Heart left ventricle (tissue), 16 donors: ENCODE results near the gene TMEM123. TPM values are rescaled to one million over a fixed set of nuclear protein-coding genes. Genes with fewer than 3 reads are reported as not detected.

Experiments
- ATAC-seq, 4 donors: fragments of 200-7000 bp; cut with Tn5 transposase; one replicate each; pipeline ENCODE4 v1.9.1; 2020 to 2022; ENCODE audit warnings: moderate library complexity in 4 of 4, mild to moderate bottlenecking in 3 of 4, moderate number of reproducible peaks in 1 of 4
- DNase-seq, 5 donors: peaks; one replicate each; pipeline ENCODE4 v3.0.0-alpha.2; 2020
- H3K27ac ChIP-seq, 12 donors: fragments of 200-600 bp; sonication (generic) in 4 of 12; one replicate each; pipeline versions ENCODE4 v1.5.0 to v1.8.0; 2016 to 2022; ENCODE audit warnings: mild to moderate bottlenecking in 2 of 12
- H3K27me3 ChIP-seq, 9 donors: fragments of 200-600 bp; sonication (generic) in 2 of 9; one replicate each; pipeline versions ENCODE4 v1.5.1 to v1.8.0; 2016 to 2022; ENCODE audit warnings: mild to moderate bottlenecking in 3 of 9
- H3K36me3 ChIP-seq, 9 donors: fragments of 200-600 bp; sonication (generic) in 2 of 9; one replicate each; pipeline versions ENCODE4 v1.5.0 to v1.8.0; 2018 to 2022; ENCODE audit warnings: mild to moderate bottlenecking in 2 of 9
- H3K4me1 ChIP-seq, 12 donors: fragments of 200-600 bp; sonication (generic) in 4 of 12; one replicate each; pipeline versions ENCODE4 v1.5.0 to v1.8.0; 2016 to 2022; ENCODE audit warnings: mild to moderate bottlenecking in 3 of 12
- H3K4me3 ChIP-seq, 12 donors: fragments of 200-600 bp; sonication (generic) in 4 of 12; one replicate each; pipeline versions ENCODE4 v1.5.0 to v1.8.0; 2017 to 2022; ENCODE audit warnings: mild to moderate bottlenecking in 9 of 12, moderate library complexity in 4 of 12
- H3K9me3 ChIP-seq, 12 donors: fragments of 200-600 bp; sonication (generic) in 4 of 12; one replicate each; pipeline versions ENCODE4 v1.5.0 to v1.8.0; 2016 to 2022; ENCODE audit warnings: mild to moderate bottlenecking in 1 of 12
- POLR2A ChIP-seq, 2 donors: fragments of 450-650 bp; IDR thresholded peaks; one replicate each; pipeline ENCODE4 v1.6.1; 2017; ENCODE audit warnings: antibody characterized with exemption in 2 of 2, mild to moderate bottlenecking in 2 of 2, moderate library complexity in 2 of 2
- WGBS, 4 donors: extraction: QIAGEN DNeasy Blood & Tissue Kit in 2 of 4; methylation state at CpG; one replicate each; pipeline versions ENCODE4 v1.1.5 to v1.1.7; 2013 to 2018; 5-methylcytosine and 5-hydroxymethylcytosine counted together
- intact Hi-C, 10 donors: fragments of 100-400 bp; cut with DNase I; formaldehyde crosslinking; loops; one replicate each; pipeline versions ENCODE4 v1.11.1 to v1.14.2; 2022
- polyA plus RNA-seq, 2 donors: library from polyadenylated mRNA; stranded (reverse); fragments of 200-250 nt; gene quantifications; one replicate each; pipeline ENCODE4 v1.2.3, GENCODE V29; 2013
- total RNA-seq, 9 donors: library from RNA; depleted of rRNA in 2 of 9; stranded (reverse); fragments of >200 nt in 2 of 9; fragmentation: NEBNext Ultra II Directional in 3 of 9; extraction: Animal tissue kit (Norgen Biotek cat#: 25700) in 3 of 9; gene quantifications; one replicate each; pipeline versions ENCODE4 v1.1.0 to v1.2.4, GENCODE V29; 2016 to 2023
- TF ChIP-seq, protein P1 (sequence below), 12 donors: fragments of 200-600 bp; sonication (generic) in 4 of 12; IDR thresholded peaks; one replicate each; pipeline versions ENCODE4 v1.5.0 to v1.8.0; 2018 to 2022; ENCODE audit warnings: antibody characterized with exemption in 12 of 12, mild to moderate bottlenecking in 5 of 12
- donor health status: ischemic (EF 13 %, LVEDD 7.1; RV severe dilation, severe dysfunction).
- donor health status: healthy with polysubstance abuse.
- donor health status: DM: no; HTN: yes; CAD: no.
- donor health status: DM: no; HTN: no; CAD: no.
- donor health status: ischemic (EF 25% LVEDD 6.9; RV normal size, moderate dysfunction).
- donor health status: ischemic (EF 25% LVEDD 5.7; RV mildly dilated, moderate dysfunction).
- donor health status: healthy.
- donor health status: DM: yes; HTN: yes; CAD: no.
- donor health status: ischemic (EF 35%, LVEDD 5.7; RV mildly dilated, moderate dysfunction).
- donor health status: nonischemic (EF 11% LVEDD 7.7; RV severe dilation, severe dysfunction).
- donor health status: DM: yes; HTN: yes; CAD: no.
- donor health status: PGD.
- donor health status: ischemic (EF 29% LVEDD 5.4; RV normal size, mild dysfunction).
- donor health status: nonischemic (EF 23%, LVEDD 6.1; RV moderate dilation, normal function).

Gene TMEM123
- total and polyA plus RNA-seq, 11 donors, result 25.0 to 116 (median 75.6) TPM

DNA sequence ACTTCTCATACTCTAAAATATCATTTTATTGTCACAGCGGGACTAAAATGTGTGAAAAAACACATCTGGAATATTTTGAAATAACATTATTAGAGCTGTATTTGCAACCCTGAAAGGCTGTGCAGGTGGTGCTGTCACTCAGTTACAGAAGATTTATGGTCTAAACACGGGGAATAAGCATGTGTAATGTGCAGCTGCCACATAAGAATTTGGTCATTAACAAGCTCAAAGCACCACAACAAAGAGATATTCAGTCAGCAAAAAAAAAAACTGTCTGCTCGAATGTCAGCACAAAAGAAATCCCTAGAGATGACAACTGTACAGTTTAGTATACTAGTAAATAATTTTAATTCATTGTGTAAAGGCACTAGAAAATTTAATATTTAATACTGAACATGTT, 31.3 kb downstream of the TMEM123 start:
- H3K9me3 ChIP-seq, result peaks cover 0 to 17% (median 2%) of the 10 kb centered on the region in 12 donors
- TF ChIP-seq, protein P1, sequence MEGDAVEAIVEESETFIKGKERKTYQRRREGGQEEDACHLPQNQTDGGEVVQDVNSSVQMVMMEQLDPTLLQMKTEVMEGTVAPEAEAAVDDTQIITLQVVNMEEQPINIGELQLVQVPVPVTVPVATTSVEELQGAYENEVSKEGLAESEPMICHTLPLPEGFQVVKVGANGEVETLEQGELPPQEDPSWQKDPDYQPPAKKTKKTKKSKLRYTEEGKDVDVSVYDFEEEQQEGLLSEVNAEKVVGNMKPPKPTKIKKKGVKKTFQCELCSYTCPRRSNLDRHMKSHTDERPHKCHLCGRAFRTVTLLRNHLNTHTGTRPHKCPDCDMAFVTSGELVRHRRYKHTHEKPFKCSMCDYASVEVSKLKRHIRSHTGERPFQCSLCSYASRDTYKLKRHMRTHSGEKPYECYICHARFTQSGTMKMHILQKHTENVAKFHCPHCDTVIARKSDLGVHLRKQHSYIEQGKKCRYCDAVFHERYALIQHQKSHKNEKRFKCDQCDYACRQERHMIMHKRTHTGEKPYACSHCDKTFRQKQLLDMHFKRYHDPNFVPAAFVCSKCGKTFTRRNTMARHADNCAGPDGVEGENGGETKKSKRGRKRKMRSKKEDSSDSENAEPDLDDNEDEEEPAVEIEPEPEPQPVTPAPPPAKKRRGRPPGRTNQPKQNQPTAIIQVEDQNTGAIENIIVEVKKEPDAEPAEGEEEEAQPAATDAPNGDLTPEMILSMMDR (IDR thresholded peaks at IDR 0.05), result no peak
- TF ChIP-seq POLR2A (IDR thresholded peaks at IDR 0.05), result no peak
- 54 to 60% (median 59%) methylated on average over 3 of the region's 3 CpGs for WGBS, 4 donors
- H3K4me1 ChIP-seq, result peaks cover 0 to 14% (median 4%) of the 10 kb centered on the region in 12 donors
- ATAC-seq, result no peak
- H3K27ac ChIP-seq, result no peak overlapping the region
- H3K27me3 ChIP-seq, result no peaks in the 10 kb centered on the region
- intact Hi-C loops, result no loop called here
- DNase-seq, result no peak
- H3K4me3 ChIP-seq, result no peak overlapping the region
- H3K36me3 ChIP-seq, result no peaks in the 10 kb centered on the region

DNA sequence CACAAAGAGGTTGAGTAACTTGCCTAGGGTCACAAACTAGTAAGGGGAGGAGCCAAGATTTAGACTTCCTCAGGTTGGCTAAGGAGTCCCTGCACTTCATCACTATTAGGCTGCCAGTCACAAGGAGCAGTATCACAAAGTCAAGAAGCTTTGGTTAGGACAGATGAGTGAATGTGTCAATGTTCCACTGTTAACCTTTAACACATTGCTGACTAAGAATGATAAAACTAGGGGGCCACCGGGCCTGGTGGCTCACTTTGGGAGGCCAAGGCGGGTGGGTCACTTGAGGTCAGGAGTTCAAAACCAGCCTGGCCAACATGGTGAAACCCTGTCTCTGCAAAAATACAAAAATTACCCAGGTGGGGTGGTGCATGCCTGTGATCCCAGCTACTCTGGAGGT, 32.0 kb downstream of the TMEM123 start:
- no peaks in the 10 kb centered on the region for H3K36me3 ChIP-seq
- H3K9me3 ChIP-seq, result peaks cover 0 to 19% (median 2%) of the 10 kb centered on the region in 12 donors
- H3K27me3 ChIP-seq, result no peaks in the 10 kb centered on the region
- ATAC-seq (no peak), DNase-seq (no peak)
- intact Hi-C loops, result no loop called here
- H3K4me3 ChIP-seq, result no peak overlapping the region
- H3K4me1 ChIP-seq, result peaks cover 0 to 10% (median under 1%) of the 10 kb centered on the region in 12 donors
- TF ChIP-seq, protein P1 (IDR thresholded peaks at IDR 0.05), result no peak
- no peak for TF ChIP-seq POLR2A (IDR thresholded peaks at IDR 0.05)
- 81 to 88% (median 82%) methylated on average over 2 of the region's 2 CpGs for WGBS, 4 donors
- H3K27ac ChIP-seq, result no peak overlapping the region

DNA sequence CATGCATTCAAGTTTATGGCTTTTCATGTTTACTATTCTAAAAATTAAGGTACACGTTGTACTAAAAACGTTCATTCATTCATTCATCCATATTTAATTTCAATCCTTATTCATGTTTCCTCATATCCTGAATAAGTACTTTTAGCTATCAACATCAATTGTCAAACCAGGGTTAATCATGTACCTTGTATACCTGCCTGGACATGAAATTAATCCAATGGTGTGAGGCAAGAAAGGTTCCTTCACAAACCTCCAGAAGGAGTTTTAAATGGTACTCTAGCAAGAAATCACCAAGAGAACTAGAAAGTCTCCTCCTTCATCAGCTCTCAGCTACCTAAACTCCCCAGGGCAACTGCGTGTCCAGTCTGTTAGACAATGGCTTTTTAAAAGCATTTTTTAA, 33.4 kb downstream of the TMEM123 start:
- ATAC-seq (no peak), DNase-seq (no peak)
- no peaks in the 10 kb centered on the region for H3K27me3 ChIP-seq
- H3K27ac ChIP-seq, result no peak overlapping the region
- intact Hi-C loops, result no loop called here
- WGBS, 4 donors, result 91 to 95% (median 93%) methylated on average over 3 of the region's 3 CpGs
- H3K9me3 ChIP-seq, result peaks cover 0 to 19% (median 2%) of the 10 kb centered on the region in 12 donors
- no peaks in the 10 kb centered on the region for H3K36me3 ChIP-seq
- H3K4me3 ChIP-seq, result no peak overlapping the region
- TF ChIP-seq, protein P1 (IDR thresholded peaks at IDR 0.05), result no peak
- TF ChIP-seq POLR2A (IDR thresholded peaks at IDR 0.05), result no peak
- H3K4me1 ChIP-seq, result peaks cover 0 to 21% (median 0%) of the 10 kb centered on the region in 12 donors

DNA sequence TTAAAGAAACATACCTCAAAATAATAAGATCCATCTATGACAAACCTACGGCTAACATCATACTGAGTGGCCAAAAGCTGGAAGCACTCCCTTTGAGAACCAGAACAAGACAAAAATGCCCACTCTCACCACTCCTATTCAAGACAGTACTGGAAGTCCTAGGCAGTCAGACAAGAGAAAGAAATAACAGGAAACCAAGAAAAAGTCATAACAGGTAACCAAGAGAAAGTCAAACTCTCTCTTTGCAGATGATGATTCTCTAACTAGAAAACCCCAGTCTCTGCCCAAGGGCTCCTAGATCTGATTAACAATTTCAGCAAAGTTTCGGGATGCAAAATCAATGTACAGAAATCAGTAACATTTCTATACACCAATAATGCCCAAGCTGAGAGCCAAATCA, 35.6 kb downstream of the TMEM123 start:
- Histone ChIP-seq H3K9me3 (peaks cover 0 to 19% (median 2%) of the 10 kb centered on the region in 12 donors), H3K27me3 (no peaks in the 10 kb centered on the region), H3K36me3 (no peaks in the 10 kb centered on the region), H3K4me1 (peaks cover 0 to 26% (median 0%) of the 10 kb centered on the region in 12 donors), H3K27ac (no peak overlapping the region), H3K4me3 (no peak overlapping the region)
- 95 to 98% (median 97%) methylated on average over 2 of the region's 2 CpGs for WGBS, 4 donors
- DNase-seq (no peak), ATAC-seq (no peak)
- TF ChIP-seq POLR2A (IDR thresholded peaks at IDR 0.05), result no peak
- TF ChIP-seq, protein P1 (IDR thresholded peaks at IDR 0.05), result no peak
- intact Hi-C loops, result no loop called here
